ENCODE data around the gene PHLDA2.

PHLDA2 gene

DNA sequence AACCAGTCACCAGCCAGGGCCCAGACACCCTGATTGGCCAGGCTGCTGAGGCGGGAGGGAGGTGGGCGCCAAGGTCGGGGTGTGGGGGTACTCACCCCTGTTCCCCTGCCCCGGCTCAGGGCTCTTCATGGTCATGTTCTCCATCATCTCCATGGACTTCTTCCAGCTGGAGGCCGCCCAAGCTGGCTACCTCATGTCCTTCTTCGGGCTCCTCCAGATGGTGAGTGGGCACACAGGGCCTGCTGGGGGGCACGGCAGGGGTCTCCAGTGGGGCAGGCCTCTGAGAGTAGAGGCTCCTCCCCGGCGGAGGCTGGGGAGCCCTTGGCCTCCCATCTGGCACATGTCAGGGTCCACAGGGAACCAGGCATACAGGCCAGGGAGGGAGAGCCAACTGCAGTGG lies 10.0 kb downstream of the PHLDA2 start:
- TF ChIP-seq ELF4 (IDR thresholded peaks at IDR 0.05) (no peak), SUZ12 (IDR thresholded peaks at IDR 0.05) (no peak), FOXA1 (IDR thresholded peaks at IDR 0.05) (no peak), FOXM1 (IDR thresholded peaks at IDR 0.05; ENCODE audit: borderline replicate concordance) (no peak), SP1 (IDR thresholded peaks at IDR 0.05) (no peak), TARDBP (IDR thresholded peaks at IDR 0.05) (no peak), NFRKB (IDR thresholded peaks at IDR 0.05) (no peak), BHLHE40 (IDR thresholded peaks at IDR 0.05; ENCODE audit: borderline replicate concordance) (no peak), FOXK2 (IDR thresholded peaks at IDR 0.05) (no peak), L3MBTL2 (conservative IDR thresholded peaks at IDR 0.05) (no peak), LEF1 (IDR thresholded peaks at IDR 0.05; ENCODE audit: borderline replicate concordance) (no peak), ARNT (IDR thresholded peaks at IDR 0.05) (no peak), CTBP1 (IDR thresholded peaks at IDR 0.05; ENCODE audit: borderline replicate concordance) (no peak), ZNF384 (IDR thresholded peaks at IDR 0.05) (no peak), HDGF (IDR thresholded peaks at IDR 0.05; ENCODE audit: borderline replicate concordance) (no peak)
- TF ChIP-seq, protein P1, sequence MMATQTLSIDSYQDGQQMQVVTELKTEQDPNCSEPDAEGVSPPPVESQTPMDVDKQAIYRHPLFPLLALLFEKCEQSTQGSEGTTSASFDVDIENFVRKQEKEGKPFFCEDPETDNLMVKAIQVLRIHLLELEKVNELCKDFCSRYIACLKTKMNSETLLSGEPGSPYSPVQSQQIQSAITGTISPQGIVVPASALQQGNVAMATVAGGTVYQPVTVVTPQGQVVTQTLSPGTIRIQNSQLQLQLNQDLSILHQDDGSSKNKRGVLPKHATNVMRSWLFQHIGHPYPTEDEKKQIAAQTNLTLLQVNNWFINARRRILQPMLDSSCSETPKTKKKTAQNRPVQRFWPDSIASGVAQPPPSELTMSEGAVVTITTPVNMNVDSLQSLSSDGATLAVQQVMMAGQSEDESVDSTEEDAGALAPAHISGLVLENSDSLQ (IDR thresholded peaks at IDR 0.05) = no peak
- no peak for DNase-seq (ENCODE audit: extremely low spot score)
- ChIA-PET POLR2A (interaction anchor here (1.0 to 1.7 kb wide), 2 partner anchors 10 kb away, joined by 4 to 6 read pairs; partner anchors contain the start of gene PHLDA2), CTCF (no interaction called here)

DNA sequence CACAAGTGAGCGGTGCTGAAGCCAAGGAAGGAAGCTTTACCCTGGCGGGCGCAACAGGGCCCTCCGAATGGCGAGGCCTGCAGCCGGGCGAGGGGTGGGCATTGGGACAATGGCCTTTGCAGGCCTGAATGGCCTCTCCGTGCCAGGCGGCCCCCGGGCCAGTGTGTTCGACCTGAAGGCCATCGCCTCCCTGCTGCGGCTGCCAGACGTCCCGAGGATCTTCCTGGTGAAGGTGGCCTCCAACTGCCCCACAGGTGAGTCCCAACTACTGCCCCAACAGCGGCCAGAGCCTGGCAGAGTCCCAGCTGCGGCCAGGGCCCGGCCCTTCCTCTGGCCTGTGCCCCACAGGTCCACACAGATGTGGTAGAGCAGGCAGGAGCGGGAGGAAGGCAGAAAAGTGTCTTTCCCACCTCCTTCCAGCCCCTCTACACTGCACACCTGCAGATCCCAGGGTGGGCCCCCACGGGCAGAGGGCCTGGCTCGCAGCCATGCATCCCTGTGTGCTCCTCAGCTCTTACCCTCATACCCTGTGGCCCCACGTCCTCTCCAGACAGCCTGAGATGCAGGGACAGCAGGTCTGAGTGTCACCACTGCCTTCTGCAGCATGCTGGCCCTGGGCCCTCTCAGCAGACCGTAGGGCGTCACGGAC lies 11.3 kb downstream of the PHLDA2 start:
- TF ChIP-seq ZNF384 (IDR thresholded peaks at IDR 0.05) = no peak
- CTCF ChIA-PET = no interaction called here
- no peak for DNase-seq (ENCODE audit: extremely low spot score)
- POLR2A ChIA-PET = interaction anchor here (1.0 kb wide), 1 partner anchor 12 kb away, joined by 4 read pairs; the partner anchor contains the start of gene PHLDA2

DNA sequence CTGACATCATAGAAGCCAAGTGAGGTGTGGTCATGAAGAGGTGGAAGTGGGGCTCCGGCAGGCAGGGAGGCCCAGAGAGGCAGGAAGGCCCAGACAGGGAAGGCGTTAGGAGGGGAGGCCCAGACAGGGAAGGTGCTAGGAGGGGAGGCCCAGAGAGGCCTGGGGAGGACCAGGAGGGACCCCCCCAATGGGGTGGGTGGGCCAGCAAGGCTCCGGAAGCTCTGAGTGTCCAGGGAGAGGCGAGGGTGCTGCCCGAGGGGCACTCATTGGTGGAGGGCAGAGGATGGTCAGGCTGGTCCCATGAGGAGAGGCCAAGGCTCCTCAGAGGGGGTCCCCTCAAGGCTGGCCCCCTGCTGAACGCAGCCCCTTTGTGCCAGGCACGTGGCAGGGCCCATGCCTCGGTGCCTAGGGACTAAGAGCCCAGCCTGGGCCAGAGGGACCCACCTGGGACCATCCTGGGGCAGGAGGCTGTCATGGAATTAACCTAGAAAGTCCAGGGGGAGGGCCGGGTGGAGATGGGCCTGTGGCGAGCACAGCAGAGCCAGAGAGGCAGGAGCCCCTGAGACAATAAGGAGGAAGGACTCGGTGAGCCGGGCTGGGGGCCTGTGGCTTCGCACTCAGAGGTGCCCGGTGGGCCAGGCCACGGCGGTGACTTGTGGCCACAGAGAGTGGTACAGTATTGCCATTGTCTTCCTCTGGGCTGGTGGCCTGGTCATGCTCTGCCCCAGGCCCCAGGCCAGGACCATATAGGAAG lies 12.2 kb downstream of the PHLDA2 start:
- TF ChIP-seq ZNF384 (IDR thresholded peaks at IDR 0.05) (no peak), CTBP1 (IDR thresholded peaks at IDR 0.05; ENCODE audit: borderline replicate concordance) (no peak), FOXA1 (IDR thresholded peaks at IDR 0.05) (no peak), TARDBP (IDR thresholded peaks at IDR 0.05) (no peak), FOXM1 (IDR thresholded peaks at IDR 0.05; ENCODE audit: borderline replicate concordance) (no peak), SUZ12 (IDR thresholded peaks at IDR 0.05) (no peak), ELF4 (IDR thresholded peaks at IDR 0.05) (no peak), NFRKB (IDR thresholded peaks at IDR 0.05) (no peak), LEF1 (IDR thresholded peaks at IDR 0.05; ENCODE audit: borderline replicate concordance) (no peak), HDGF (IDR thresholded peaks at IDR 0.05; ENCODE audit: borderline replicate concordance) (no peak), SP1 (IDR thresholded peaks at IDR 0.05) (no peak), ARNT (IDR thresholded peaks at IDR 0.05) (no peak), BHLHE40 (IDR thresholded peaks at IDR 0.05; ENCODE audit: borderline replicate concordance) (no peak), L3MBTL2 (conservative IDR thresholded peaks at IDR 0.05) (no peak)
- TF ChIP-seq, protein P1 (IDR thresholded peaks at IDR 0.05) = no peak
- CTCF ChIA-PET = no interaction called here
- DNase-seq (ENCODE audit: extremely low spot score) = no peak
- POLR2A ChIA-PET = no interaction called here

DNA sequence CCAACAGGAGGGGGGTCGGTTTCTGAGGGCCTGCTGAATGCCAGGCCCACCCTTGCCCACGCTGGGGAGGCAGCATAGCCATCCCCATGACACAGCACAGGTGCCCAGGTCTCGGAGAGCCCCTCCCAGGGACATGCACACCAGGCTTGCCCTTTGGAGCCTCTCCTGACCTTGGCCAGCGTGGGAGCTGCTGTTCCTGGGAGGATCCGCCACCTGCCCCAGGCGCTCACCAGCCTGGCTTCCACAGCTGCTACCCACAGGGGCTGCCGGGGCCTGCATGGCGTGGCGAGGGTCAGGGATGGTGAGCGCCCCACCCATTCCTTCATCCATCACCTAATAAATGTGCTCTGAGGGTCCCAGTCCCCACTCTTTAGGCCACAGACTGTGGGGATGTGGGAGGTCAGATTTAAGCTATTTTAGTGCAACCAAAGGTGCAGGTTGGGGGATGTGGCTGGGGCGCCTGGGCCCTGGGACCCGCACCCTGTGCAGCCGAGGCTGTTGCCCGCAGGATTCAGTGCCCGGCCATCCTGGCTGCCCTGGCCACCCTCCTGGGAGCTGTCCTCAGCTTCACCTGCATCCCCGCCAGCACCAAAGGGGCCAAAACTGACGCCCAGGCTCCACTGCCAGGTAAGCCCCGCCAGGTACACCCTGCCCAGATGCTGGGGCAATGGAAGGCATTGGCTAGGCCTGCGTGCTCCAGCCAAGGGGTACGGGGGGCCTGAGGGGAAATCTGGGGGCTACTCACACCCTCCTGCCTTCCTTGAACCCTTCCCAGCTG lies 12.9 kb downstream of the PHLDA2 start:
- DNase-seq (ENCODE audit: extremely low spot score) = no peak
- no peak for TF ChIP-seq CTBP1 (IDR thresholded peaks at IDR 0.05; ENCODE audit: borderline replicate concordance)
- no peak for TF ChIP-seq TARDBP (IDR thresholded peaks at IDR 0.05)
- TF ChIP-seq FOXK2 (IDR thresholded peaks at IDR 0.05) = no peak
- no peak for TF ChIP-seq NFRKB (IDR thresholded peaks at IDR 0.05)
- no peak for TF ChIP-seq FOXM1 (IDR thresholded peaks at IDR 0.05; ENCODE audit: borderline replicate concordance)
- TF ChIP-seq ARNT (IDR thresholded peaks at IDR 0.05) = no peak
- no peak for TF ChIP-seq ZNF384 (IDR thresholded peaks at IDR 0.05)
- TF ChIP-seq FOXA1 (IDR thresholded peaks at IDR 0.05) = no peak
- no peak for TF ChIP-seq SUZ12 (IDR thresholded peaks at IDR 0.05)
- no peak for TF ChIP-seq ELF4 (IDR thresholded peaks at IDR 0.05)
- TF ChIP-seq SP1 (IDR thresholded peaks at IDR 0.05) = no peak
- no peak for TF ChIP-seq LEF1 (IDR thresholded peaks at IDR 0.05; ENCODE audit: borderline replicate concordance)
- TF ChIP-seq, protein P1 (IDR thresholded peaks at IDR 0.05) = no peak
- no peak for TF ChIP-seq HDGF (IDR thresholded peaks at IDR 0.05; ENCODE audit: borderline replicate concordance)
- no peak for TF ChIP-seq BHLHE40 (IDR thresholded peaks at IDR 0.05; ENCODE audit: borderline replicate concordance)
- ChIA-PET CTCF (no interaction called here), POLR2A (interaction anchor here (0.9 kb wide), 1 partner anchor 14 kb away, joined by 4 read pairs; the partner anchor contains the start of gene PHLDA2)

DNA sequence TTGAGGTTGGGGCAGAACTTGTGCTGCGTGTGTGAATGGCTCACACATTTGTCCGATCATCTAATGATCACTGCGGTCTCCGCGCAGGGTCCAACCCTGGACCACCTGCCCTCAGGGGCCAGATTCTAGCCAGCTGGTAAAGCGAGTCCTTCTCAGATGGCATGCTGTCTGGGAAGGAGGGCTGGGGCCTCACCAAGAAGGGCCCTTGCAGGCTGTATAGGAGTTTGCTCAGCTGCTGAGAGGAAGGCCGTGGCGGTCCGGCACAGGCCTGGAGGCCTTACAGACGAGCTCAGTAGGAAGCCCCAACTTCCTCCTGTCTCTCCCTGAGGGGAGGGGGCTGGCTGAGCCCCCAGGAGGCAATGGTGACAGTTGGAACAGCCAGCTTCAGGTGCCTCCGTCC lies 13.7 kb downstream of the PHLDA2 start:
- DNase-seq (ENCODE audit: extremely low spot score) = no peak
- TF ChIP-seq ELF4 (IDR thresholded peaks at IDR 0.05) (no peak), TARDBP (IDR thresholded peaks at IDR 0.05) (no peak), HDGF (IDR thresholded peaks at IDR 0.05; ENCODE audit: borderline replicate concordance) (no peak), ZNF384 (IDR thresholded peaks at IDR 0.05) (no peak), SP1 (IDR thresholded peaks at IDR 0.05) (no peak), FOXM1 (IDR thresholded peaks at IDR 0.05; ENCODE audit: borderline replicate concordance) (no peak), FOXK2 (IDR thresholded peaks at IDR 0.05) (no peak), SUZ12 (IDR thresholded peaks at IDR 0.05) (no peak), CTBP1 (IDR thresholded peaks at IDR 0.05; ENCODE audit: borderline replicate concordance) (no peak), L3MBTL2 (conservative IDR thresholded peaks at IDR 0.05) (no peak)
- TF ChIP-seq, protein P1 (IDR thresholded peaks at IDR 0.05) = no peak
- POLR2A ChIA-PET = interaction anchor here (0.9 kb wide), 1 partner anchor 14 kb away, joined by 4 read pairs; the partner anchor contains the start of gene PHLDA2
- CTCF ChIA-PET = no interaction called here

All from HEK293T (cell line).